Transverse colon (tissue), 4 donors: Measurements from ENCODE around the gene ABCB11. TPM values are rescaled to one million over a fixed set of nuclear protein-coding genes. Genes with fewer than 3 reads are reported as not detected.
A peak's percentile ranks its signal among the peaks of the same experiment; 100 is the strongest.

ENCODE experiments used
- DNase-seq: peaks from one replicate; pipeline ENCODE4 v3.0.0-alpha.2; 2019
- H3K27ac ChIP-seq, 4 donors: fragments of 200-600 bp; sonication (generic); 2 replicates each; pipeline ENCODE4 v1.5.1; 2016 to 2018; ENCODE audit warnings: inconsistent platforms in 4 of 4
- H3K27me3 ChIP-seq: fragments of 200-600 bp; sonication (generic); 2 replicates; pipeline ENCODE4 v1.5.1; 2017; ENCODE audit warnings: inconsistent platforms
- H3K36me3 ChIP-seq, 4 donors: fragments of 200-600 bp; sonication (generic); 2 replicates each; pipeline ENCODE4 v1.5.1; 2017 to 2019; ENCODE audit warnings: inconsistent platforms in 4 of 4
- H3K4me1 ChIP-seq, 4 donors: fragments of 200-600 bp; sonication (generic); 2 replicates each; pipeline ENCODE4 v1.5.1; 2017 to 2020; ENCODE audit warnings: inconsistent platforms in 4 of 4
- H3K4me3 ChIP-seq, 4 donors: fragments of 200-600 bp; sonication (generic); 1 replicate in 1 of 4; 2 replicates in 3 of 4; pipeline versions ENCODE4 v1.5.1 to v1.6.1; 2017 to 2019; ENCODE audit warnings: inconsistent platforms in 4 of 4
- H3K9me3 ChIP-seq, 2 donors: fragments of 200-600 bp; sonication (generic); 2 replicates each; pipeline ENCODE4 v1.5.1; 2017 to 2019; ENCODE audit warnings: inconsistent platforms in 2 of 2
- CTCF ChIP-seq, 5 experiments: fragments of 200-600 bp in 3 of 5; fragments of 450-650 bp in 2 of 5; sonication (generic) in 3 of 5; IDR thresholded peaks; 1 replicate in 2 of 5; 2 replicates in 3 of 5; pipeline ENCODE4 v1.5.1; 2016 to 2017; ENCODE audit warnings: antibody characterized with exemption in 5 of 5, inconsistent platforms in 3 of 5, mild to moderate bottlenecking in 2 of 5, moderate library complexity in 1 of 5
- EP300 ChIP-seq: sonication (generic); formaldehyde crosslinking; IDR thresholded peaks from one replicate; pipeline ENCODE4 v1.6.1; 2017; ENCODE audit warnings: antibody characterized with exemption, low read depth
- POLR2A ChIP-seq: fragments of 450-650 bp; IDR thresholded peaks from one replicate; pipeline ENCODE4 v1.6.1; 2016; ENCODE audit warnings: antibody characterized with exemption, mild to moderate bottlenecking, moderate library complexity
- POLR2AphosphoS5 ChIP-seq, 3 donors: sonication (generic); formaldehyde crosslinking; IDR thresholded peaks; one replicate each; pipeline ENCODE4 v1.6.1; 2016; ENCODE audit warnings: antibody characterized with exemption in 3 of 3
- WGBS, 2 donors: methylation state at CpG; one replicate each; pipeline ENCODE4 v1.1.5; 2018; ENCODE audit warnings: low coverage in 1 of 2; 5-methylcytosine and 5-hydroxymethylcytosine counted together
- in situ Hi-C, 4 donors: fragments of 200-750 bp; cut with MboI; loops; one replicate each; pipeline versions ENCODE4 v1.15.0 to v1.15.1; 2017; ENCODE audit warnings: low sequenced_read_pairs in 3 of 4, low pct_ligation_motif_present in 1 of 4, low pct_unique_long_range_greater_than_20kb in 1 of 4
- intact Hi-C: fragments of 100-400 bp; cut with DNase I; formaldehyde crosslinking; loops from one replicate; pipeline ENCODE4 v1.15.1; 2023; ENCODE audit warnings: low total_unique reads
- total RNA-seq, 4 donors: library from RNA; depleted of rRNA; stranded (reverse); fragments of >200 nt; gene quantifications; one replicate each; pipeline ENCODE4 v1.1.0, GENCODE V29; 2016

The ABCB11 gene
- total RNA-seq, 4 donors from 2014 or later = 4.8 to 41.8 (median 14.8) TPM

GRCh38 chr2:169050476-169051240 is 19.5 kb upstream of the ABCB11 start:
- Histone ChIP-seq H3K4me1 (peaks cover 0 to 4% (median 0%) of the 10 kb centered on the region in 4 donors), H3K36me3 (no peaks in the 10 kb centered on the region), H3K27ac (no peak overlapping the region), H3K9me3 (peaks cover 13 to 17% of the 10 kb centered on the region in 2 donors), H3K4me3 (no peak overlapping the region), H3K27me3 (no peaks in the 10 kb centered on the region)
- no peak for TF ChIP-seq CTCF (IDR thresholded peaks at IDR 0.05)
- no peak for TF ChIP-seq POLR2AphosphoS5 (IDR thresholded peaks at IDR 0.05)
- no peak for TF ChIP-seq EP300
- no peak for TF ChIP-seq POLR2A
- intact Hi-C loops (no loop called here), in situ Hi-C loops (no loop called here)
- 84 to 89% methylated on average over 4 to 5 of the region's 5 CpGs for WGBS, 2 donors
- DNase-seq = no peak

GRCh38 chr2:169049142-169049541 is 18.0 kb upstream of the ABCB11 start:
- intact Hi-C loops = no loop called here
- H3K27ac ChIP-seq = no peak overlapping the region
- no peaks in the 10 kb centered on the region for H3K36me3 ChIP-seq
- in situ Hi-C loops = no loop called here
- DNase-seq = no peak
- 53 to 74% methylated on average over 3 of the region's 3 CpGs for WGBS, 2 donors
- no peak overlapping the region for H3K4me3 ChIP-seq
- no peaks in the 10 kb centered on the region for H3K27me3 ChIP-seq
- peaks cover 0 to 4% (median 0%) of the 10 kb centered on the region in 4 donors for H3K4me1 ChIP-seq
- peaks cover 0 to 1% of the 10 kb centered on the region in 2 donors for H3K9me3 ChIP-seq
- TF ChIP-seq CTCF (IDR thresholded peaks at IDR 0.05) (no peak), POLR2A (no peak), EP300 (no peak), POLR2AphosphoS5 (IDR thresholded peaks at IDR 0.05) (no peak)

DNA sequence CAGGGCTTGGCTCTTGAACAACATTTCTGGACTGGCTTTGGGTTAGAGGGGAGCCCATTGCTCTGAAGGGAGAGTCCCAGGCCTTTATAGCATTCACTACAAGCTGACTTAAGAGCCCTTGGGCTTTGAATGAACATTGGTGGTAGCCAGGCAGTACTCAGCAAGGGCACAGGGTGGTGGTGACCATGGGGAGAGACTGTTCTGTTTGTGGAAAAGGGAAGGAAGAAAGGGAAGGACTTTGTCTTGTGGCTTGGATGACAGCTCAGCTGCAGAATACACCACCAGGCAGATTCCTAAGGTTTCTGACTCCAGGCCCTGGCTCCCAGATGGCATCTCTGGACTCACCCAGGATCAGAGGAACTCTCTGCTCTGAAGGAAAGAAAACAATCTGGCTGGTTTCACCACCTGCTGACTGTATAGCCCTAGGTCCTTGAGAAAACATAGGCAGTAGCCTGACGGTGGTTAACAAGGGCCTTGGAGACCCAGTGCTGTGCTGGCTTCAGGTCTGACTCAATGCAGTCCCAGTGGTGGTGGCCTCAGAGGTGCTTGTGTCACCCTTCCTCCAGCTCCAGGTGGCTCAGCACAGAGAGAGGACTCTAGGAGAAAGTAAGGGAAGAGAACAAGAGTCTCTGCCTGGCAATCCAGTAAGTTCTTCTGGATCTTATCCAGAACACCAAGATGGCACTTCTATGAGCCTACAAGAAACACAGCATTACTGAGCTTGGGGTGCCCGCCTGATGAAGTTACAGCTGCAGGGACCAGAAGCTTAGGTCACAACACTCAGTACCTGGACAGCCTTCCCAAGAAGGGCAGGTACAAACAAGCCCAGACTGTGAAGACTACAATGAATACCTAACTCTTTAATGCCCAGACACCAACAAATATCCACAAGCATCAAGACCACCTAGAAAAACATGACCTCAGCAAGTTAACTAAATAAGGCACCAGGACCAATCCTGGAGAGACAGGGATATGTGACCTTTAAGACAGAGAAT is 16.4 kb upstream of the ABCB11 start:
- 95% methylated on average over 2 of the region's 2 CpGs; no CpG with 5 or more reads in 1 of the 2 donors for WGBS, 2 donors
- Histone ChIP-seq H3K4me3 (no peak overlapping the region), H3K36me3 (no peaks in the 10 kb centered on the region), H3K27ac (peak overlapping the region in 2 of 4 donors; percentile 1 to 24), H3K9me3 (peaks cover 0 to 1% of the 10 kb centered on the region in 2 donors), H3K27me3 (no peaks in the 10 kb centered on the region), H3K4me1 (peaks cover 0 to 4% (median 0%) of the 10 kb centered on the region in 4 donors)
- in situ Hi-C loops (no loop called here), intact Hi-C loops (no loop called here)
- TF ChIP-seq EP300 = no peak
- no peak for TF ChIP-seq POLR2A
- TF ChIP-seq POLR2AphosphoS5 (IDR thresholded peaks at IDR 0.05) = no peak
- no peak for TF ChIP-seq CTCF (IDR thresholded peaks at IDR 0.05)
- no peak for DNase-seq
